ENCODE results near the gene ZC3H4.

GRCh38 chr19:47155148-47155547, 41.6 kb upstream of the ZC3H4 start:
- TF ChIP-seq GATA2 (IDR thresholded peaks at IDR 0.05; ENCODE audit: low read depth, low read length), result no peak
- no peak for TF ChIP-seq GATA3 (IDR thresholded peaks at IDR 0.05; ENCODE audit: low read depth, low read length)
